Fibroblast of villous mesenchyme (primary cell): Measurements from ENCODE around the gene CTNNA2. TPM values are rescaled to one million over a fixed set of nuclear protein-coding genes. Genes with fewer than 3 reads are reported as not detected.

Experiments used
- DNase-seq: peaks from one replicate; pipeline ENCODE4 v3.0.0-alpha.2; 2010; ENCODE audit warnings: low read depth
- H3K4me3 ChIP-seq: 2 replicates; pipeline ENCODE4 v1.5.1; 2011; ENCODE audit warnings: low read depth, mild to moderate bottlenecking, low read length
- CTCF ChIP-seq: IDR thresholded peaks from 2 replicates; pipeline ENCODE4 v1.5.1; 2012; ENCODE audit warnings: low read depth, mild to moderate bottlenecking, low read length; ENCODE audit not compliant: insufficient read depth
- total RNA-seq: library from RNA; depleted of rRNA; stranded (reverse); fragments of >200 nt; gene quantifications from 2 replicates; pipeline ENCODE4 v1.2.3, GENCODE V29; 2012

CTNNA2 gene
- total RNA-seq, 1 donor: not detected

- no peak for TF ChIP-seq CTCF
- DNase-seq: no peak
Measured at GRCh38 chr2:79910643-79911042, 397.8 kb downstream of the CTNNA2 start.

GRCh38 chr2:79915455-79915854 is 402.6 kb downstream of the CTNNA2 start:
- no peak for TF ChIP-seq CTCF
- no peak for DNase-seq

More at GRCh38 chr2:79910643-79911042, 397.8 kb downstream of the CTNNA2 start:
- no peak overlapping the region for H3K4me3 ChIP-seq

GRCh38 chr2:79916285-79916684 is 403.4 kb downstream of the CTNNA2 start:
- no peak for DNase-seq
- TF ChIP-seq CTCF: no peak
- no peak overlapping the region for H3K4me3 ChIP-seq

More at GRCh38 chr2:79915455-79915854, 402.6 kb downstream of the CTNNA2 start:
- no peak overlapping the region for H3K4me3 ChIP-seq

- no peak for DNase-seq
- H3K4me3 ChIP-seq: no peak overlapping the region
- TF ChIP-seq CTCF: no peak
Measured at GRCh38 chr2:79920512-79921076, 407.7 kb downstream of the CTNNA2 start.

GRCh38 chr2:79929624-79930023 is 416.8 kb downstream of the CTNNA2 start:
- TF ChIP-seq CTCF: no peak
- no peak overlapping the region for H3K4me3 ChIP-seq

GRCh38 chr2:79935046-79935732 is 422.3 kb downstream of the CTNNA2 start:
- H3K4me3 ChIP-seq: no peak overlapping the region
- TF ChIP-seq CTCF: no peak
- DNase-seq: no peak

More at GRCh38 chr2:79929624-79930023, 416.8 kb downstream of the CTNNA2 start:
- no peak for DNase-seq
